Endothelial cell of umbilical vein (primary cell): ENCODE measurements around the gene PTPRE. TPM values are rescaled to one million over a fixed set of nuclear protein-coding genes. Genes with fewer than 3 reads are reported as not detected.
A peak's percentile ranks its signal among the peaks of the same experiment; 100 is the strongest.

Source experiments
- BruUV-seq: library from RNA; stranded (reverse); fragments of 400-500 nt; replicated peaks from 2 replicates; lab custom pipeline; 2021; lab: Mats Ljungman, UMichigan
- CTCF ChIA-PET: fragments of 300-600, 350-600 bp; sonication (Branson Sonifier 250); formaldehyde crosslinking; loops from one replicate; lab custom pipeline; 2021; ENCODE audit warnings: antibody characterized with exemption, inconsistent platforms; lab: Charles Lee
- POLR2A ChIA-PET: fragments of 300-600, 350-600 bp; sonication (Branson Sonifier 250); formaldehyde crosslinking; loops from one replicate; lab custom pipeline; 2021; ENCODE audit warnings: antibody characterized with exemption, inconsistent platforms; lab: Charles Lee
- DNase-seq: peaks from one replicate; pipeline ENCODE4 v3.0.0-alpha.2; 2011; ENCODE audit warnings: low read depth, low spot score
- FAIRE-seq: peaks from 2 replicates; lab custom pipeline; 2011; peaks lifted over from hg19 to GRCh38; lab: Jason Lieb, UNC
- H2AFZ ChIP-seq: 2 replicates; pipeline ENCODE4 v1.6.0; 2012; ENCODE audit warnings: low read depth, low read length, control low read depth, inconsistent platforms
- H3K27ac ChIP-seq: 2 replicates; pipeline ENCODE4 v1.5.1; 2011; ENCODE audit warnings: low read depth, mild to moderate bottlenecking, control low read depth, low read length, moderate library complexity; ENCODE audit not compliant: insufficient read depth
- H3K27me3 ChIP-seq, 2 experiments: 2 replicates each; pipeline versions ENCODE4 v1.6.0 to v1.6.1; 2011; ENCODE audit warnings: low read length in 2 of 2, mixed read lengths in 1 of 2; ENCODE audit not compliant: control insufficient read depth in 2 of 2, insufficient read depth in 2 of 2
- H3K36me3 ChIP-seq, 2 experiments: 2 replicates in 1 of 2; 3 replicates in 1 of 2; pipeline ENCODE4 v1.5.1; 2011; ENCODE audit warnings: low read length in 2 of 2, mild to moderate bottlenecking in 1 of 2, moderate library complexity in 1 of 2; ENCODE audit not compliant: control insufficient read depth in 2 of 2, insufficient read depth in 2 of 2; ENCODE audit errors: extremely low read depth in 1 of 2
- H3K4me1 ChIP-seq: 3 replicates; pipeline ENCODE4 v1.5.1; 2011; ENCODE audit warnings: mild to moderate bottlenecking, low read length; ENCODE audit not compliant: control insufficient read depth, insufficient read depth; ENCODE audit errors: extremely low read depth
- H3K4me2 ChIP-seq: 2 replicates; pipeline ENCODE4 v1.6.1; 2011; ENCODE audit warnings: low read length, control low read depth, mixed read lengths; ENCODE audit not compliant: insufficient read depth
- H3K4me3 ChIP-seq, 3 experiments: fragments of 200-600 bp in 1 of 3; sonication (generic), shearing (Covaris generic) in 1 of 3; replicated peaks in 1 of 3; 2 replicates each; pipeline ENCODE4 v1.5.1; 2011 to 2016; ENCODE audit warnings: control low read depth in 3 of 3, low read length in 3 of 3, mild to moderate bottlenecking in 2 of 3, inconsistent platforms in 1 of 3, low read depth in 1 of 3, moderate library complexity in 1 of 3; ENCODE audit not compliant: insufficient read depth in 1 of 3
- H3K79me2 ChIP-seq: 2 replicates; pipeline ENCODE4 v1.6.0; 2012; ENCODE audit warnings: low read length, inconsistent platforms; ENCODE audit not compliant: control insufficient read depth, insufficient read depth
- H3K9ac ChIP-seq: replicated peaks from 2 replicates; pipeline ENCODE3; 2011; ENCODE audit warnings: low read length, control low read depth; ENCODE audit not compliant: insufficient read depth; ENCODE audit errors: extremely low read depth
- H3K9me1 ChIP-seq: replicated peaks from 3 replicates; pipeline ENCODE4 v1.6.0; 2011; ENCODE audit warnings: mild to moderate bottlenecking, low read length; ENCODE audit not compliant: control insufficient read depth, insufficient read depth; ENCODE audit errors: extremely low read depth
- H3K9me3 ChIP-seq: replicated peaks from 2 replicates; pipeline ENCODE4 v1.5.1; 2012; ENCODE audit warnings: low read length, inconsistent platforms; ENCODE audit not compliant: control insufficient read depth, insufficient read depth
- H4K20me1 ChIP-seq: replicated peaks from 2 replicates; pipeline ENCODE3; 2011; ENCODE audit warnings: mild to moderate bottlenecking, low read length; ENCODE audit not compliant: control insufficient read depth, insufficient read depth; ENCODE audit errors: extremely low read depth
- EZH2 ChIP-seq: IDR thresholded peaks from 2 replicates; pipeline ENCODE4 v1.6.1; 2012; ENCODE audit warnings: borderline replicate concordance, low read depth, mild to moderate bottlenecking, moderate library complexity, low read length, inconsistent platforms; ENCODE audit not compliant: severe bottlenecking
- FOS ChIP-seq: IDR thresholded peaks from 2 replicates; pipeline ENCODE4 v1.6.1; 2011; ENCODE audit warnings: mild to moderate bottlenecking, low read length, moderate library complexity, borderline replicate concordance; ENCODE audit not compliant: insufficient read depth
- GATA2 ChIP-seq: IDR thresholded peaks from 2 replicates; pipeline ENCODE4 v1.7.0; 2011; ENCODE audit warnings: low read depth, mild to moderate bottlenecking, moderate library complexity, mixed read lengths, low read length; ENCODE audit not compliant: insufficient read length, insufficient read depth
- JUN ChIP-seq: IDR thresholded peaks from 2 replicates; pipeline ENCODE4 v1.6.1; 2011; ENCODE audit warnings: borderline replicate concordance, low read depth; ENCODE audit not compliant: insufficient read length, insufficient read depth
- MYC ChIP-seq: IDR thresholded peaks from one replicate; pipeline ENCODE4 v1.6.1; 2011; ENCODE audit warnings: mild to moderate bottlenecking, low read depth, low read length
- POLR2A ChIP-seq: IDR thresholded peaks from 2 replicates; pipeline ENCODE4 v1.6.1; 2012; ENCODE audit warnings: low read depth, mild to moderate bottlenecking, control low read depth, low read length
- POLR2AphosphoS5 ChIP-seq: IDR thresholded peaks from 2 replicates; pipeline ENCODE4 v1.6.1; 2012; ENCODE audit warnings: low read depth, mild to moderate bottlenecking, control low read depth, low read length, moderate library complexity; ENCODE audit not compliant: insufficient read depth
- dilution Hi-C: fragments of 300-500 bp; cut with MboI; formaldehyde crosslinking; loops from one replicate; pipeline ENCODE4 v1.15.0; 2019; ENCODE audit warnings: low sequenced_read_pairs; ENCODE audit not compliant: extremely low pct_ligation_motif_present
- intact Hi-C: fragments of 100-400 bp; cut with micrococcal nuclease; formaldehyde crosslinking; loops from one replicate; pipeline ENCODE4 v1.10.0; 2022
- polyA plus RNA-seq, 4 experiments: library from polyadenylated mRNA; depleted of rRNA in 3 of 4; stranded (reverse) in 3 of 4; unstranded in 1 of 4; fragments of >200 nt; gene quantifications; 2 replicates each; pipeline versions ENCODE4 v1.2.1 to v1.2.3, GENCODE V29; 2011 to 2012; ENCODE audit warnings: missing spikeins in 1 of 4
- total RNA-seq: library from RNA; stranded (reverse); gene quantifications from 2 replicates; pipeline ENCODE4 v1.2.3, GENCODE V29; 2021
- TF ChIP-seq, protein P1 (sequence below): IDR thresholded peaks from 2 replicates; pipeline ENCODE4 v1.6.1; 2011; ENCODE audit not compliant: insufficient read depth, insufficient read length
- TF ChIP-seq, protein P2 (sequence below), 2 donors: IDR thresholded peaks; 1 replicate in 1 of 2; 2 replicates in 1 of 2; pipeline ENCODE4 v1.5.1; 2011; ENCODE audit warnings: low read length in 2 of 2, mild to moderate bottlenecking in 2 of 2, moderate library complexity in 2 of 2, control low read depth in 1 of 2, inconsistent platforms in 1 of 2, low read depth in 1 of 2; ENCODE audit not compliant: insufficient read depth in 1 of 2; ENCODE audit errors: extremely low read depth in 1 of 2

Gene PTPRE
- total and polyA plus RNA-seq, 2 donors (not counting 3 experiments of a cell fraction or from before 2014, with no cell fraction given), result 37.3 to 116 TPM

DNA sequence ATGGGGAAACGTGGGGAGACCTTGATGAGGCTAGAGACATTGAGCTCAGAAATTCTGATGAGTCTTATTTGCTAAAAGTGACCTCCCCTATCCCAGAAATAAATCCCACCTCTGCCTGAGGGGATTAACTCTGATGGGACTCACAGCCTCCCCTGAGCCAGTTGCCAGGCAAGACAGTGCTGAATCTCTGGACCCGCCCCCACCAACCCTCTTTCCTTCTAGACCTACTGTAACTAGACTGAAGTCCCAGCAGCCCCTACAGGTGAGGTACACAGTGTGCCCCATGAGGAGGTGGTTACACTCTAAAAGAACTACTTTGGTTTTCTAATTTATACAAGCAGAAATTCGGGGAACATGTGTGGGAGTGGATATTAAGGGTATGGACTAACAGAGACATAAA, 42.9 kb downstream of the PTPRE start:
- POLR2A ChIA-PET, result no interaction called here
- BruUV-seq, result no TSS peak

More for the DNA sequence above, 42.9 kb downstream of the PTPRE start:
- Histone ChIP-seq H3K9me3 (no peaks in the 10 kb centered on the region), H2AFZ (no peak overlapping the region), H3K4me1 (peaks cover 43% of the 10 kb centered on the region), H3K9me1 (no peaks in the 10 kb centered on the region), H3K27me3 (no peaks in the 10 kb centered on the region), H3K4me2 (no peak overlapping the region), H3K4me3 (no peak overlapping the region), H3K9ac (no peak overlapping the region), H3K27ac (peak overlapping the region; percentile 64), H3K36me3 (no peaks in the 10 kb centered on the region), H3K79me2 (peaks cover 3% of the 10 kb centered on the region), H4K20me1 (no peaks in the 10 kb centered on the region)
- dilution Hi-C loops, result no loop called here
- CTCF ChIA-PET, result no interaction called here
- intact Hi-C loops, result no loop called here
- DNase-seq (no peak), FAIRE-seq (no peak)
- TF ChIP-seq GATA2 (no peak), POLR2A (no peak), POLR2AphosphoS5 (no peak), JUN (no peak), FOS (no peak), MYC (no peak), EZH2 (no peak)
- TF ChIP-seq, protein P1, sequence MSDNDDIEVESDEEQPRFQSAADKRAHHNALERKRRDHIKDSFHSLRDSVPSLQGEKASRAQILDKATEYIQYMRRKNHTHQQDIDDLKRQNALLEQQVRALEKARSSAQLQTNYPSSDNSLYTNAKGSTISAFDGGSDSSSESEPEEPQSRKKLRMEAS, result no peak
- TF ChIP-seq, protein P2, sequence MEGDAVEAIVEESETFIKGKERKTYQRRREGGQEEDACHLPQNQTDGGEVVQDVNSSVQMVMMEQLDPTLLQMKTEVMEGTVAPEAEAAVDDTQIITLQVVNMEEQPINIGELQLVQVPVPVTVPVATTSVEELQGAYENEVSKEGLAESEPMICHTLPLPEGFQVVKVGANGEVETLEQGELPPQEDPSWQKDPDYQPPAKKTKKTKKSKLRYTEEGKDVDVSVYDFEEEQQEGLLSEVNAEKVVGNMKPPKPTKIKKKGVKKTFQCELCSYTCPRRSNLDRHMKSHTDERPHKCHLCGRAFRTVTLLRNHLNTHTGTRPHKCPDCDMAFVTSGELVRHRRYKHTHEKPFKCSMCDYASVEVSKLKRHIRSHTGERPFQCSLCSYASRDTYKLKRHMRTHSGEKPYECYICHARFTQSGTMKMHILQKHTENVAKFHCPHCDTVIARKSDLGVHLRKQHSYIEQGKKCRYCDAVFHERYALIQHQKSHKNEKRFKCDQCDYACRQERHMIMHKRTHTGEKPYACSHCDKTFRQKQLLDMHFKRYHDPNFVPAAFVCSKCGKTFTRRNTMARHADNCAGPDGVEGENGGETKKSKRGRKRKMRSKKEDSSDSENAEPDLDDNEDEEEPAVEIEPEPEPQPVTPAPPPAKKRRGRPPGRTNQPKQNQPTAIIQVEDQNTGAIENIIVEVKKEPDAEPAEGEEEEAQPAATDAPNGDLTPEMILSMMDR (IDR thresholded peaks at IDR 0.05; ENCODE audit: extremely low read depth in 1 of 2, insufficient read depth in 1 of 2, low read depth in 1 of 2, low read length in 2 of 2), result no peak
